ENCODE measurements around the gene MRGPRF.

The MRGPRF gene

DNA sequence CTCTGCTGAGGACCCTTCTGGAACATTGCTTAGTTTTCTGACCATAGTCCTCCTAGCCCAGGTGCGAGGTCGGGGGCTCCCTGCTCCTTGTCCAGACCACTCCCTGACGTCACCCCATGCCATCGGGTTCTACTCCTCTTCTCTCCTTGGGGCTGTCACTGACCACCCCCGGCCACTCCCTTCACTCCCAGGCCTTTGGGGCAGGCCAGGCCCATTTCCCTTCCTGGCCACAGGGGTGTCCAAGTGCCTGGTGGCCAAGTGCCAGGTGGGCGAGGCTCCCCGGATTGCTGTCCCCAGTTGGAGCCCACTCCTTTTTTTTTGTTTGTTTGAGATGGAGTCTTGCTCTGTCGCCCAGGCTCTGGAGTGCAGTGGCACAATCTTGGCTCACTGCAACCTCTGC is 51.8 kb downstream of the MRGPRF start:
- DNase-seq = no peak

DNA sequence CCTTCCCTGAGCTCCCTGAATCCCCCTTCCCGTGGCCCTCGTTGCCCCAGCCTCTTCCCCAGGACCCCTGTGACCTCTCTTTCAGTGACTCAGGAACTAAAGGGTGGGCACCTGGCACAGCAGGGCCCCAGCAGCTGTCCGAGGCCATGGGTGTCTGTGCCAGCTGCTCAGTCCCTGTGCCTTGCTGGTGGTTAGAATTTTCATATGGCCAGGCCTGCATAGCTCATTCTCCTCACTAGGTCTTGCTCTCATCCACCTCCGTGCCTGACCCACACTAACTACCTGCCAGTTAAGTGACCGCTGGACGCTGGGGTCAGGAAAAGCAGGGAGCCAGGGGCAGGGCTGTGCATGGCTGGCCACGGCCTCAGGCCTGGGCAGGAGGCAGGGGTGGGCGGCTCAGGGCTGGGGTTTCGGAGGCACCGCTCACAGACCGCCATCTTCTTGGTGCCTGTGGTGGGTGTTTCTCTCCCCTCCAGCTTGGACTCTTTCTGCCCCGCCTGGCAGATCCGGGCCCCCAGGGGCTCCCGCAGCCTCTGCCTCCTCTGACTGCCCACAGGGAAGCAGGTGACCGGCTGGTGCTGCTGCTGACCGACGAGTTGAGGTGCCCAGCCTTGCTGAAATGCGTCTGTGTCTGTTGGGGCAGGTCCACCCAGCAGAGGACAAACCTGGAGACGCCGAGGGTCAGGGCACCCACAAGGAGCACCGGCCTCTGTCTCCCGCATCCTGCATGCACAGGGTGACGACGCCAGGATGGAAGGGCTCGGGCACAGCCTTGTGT is 52.6 kb downstream of the MRGPRF start:
- no peak for DNase-seq

DNA sequence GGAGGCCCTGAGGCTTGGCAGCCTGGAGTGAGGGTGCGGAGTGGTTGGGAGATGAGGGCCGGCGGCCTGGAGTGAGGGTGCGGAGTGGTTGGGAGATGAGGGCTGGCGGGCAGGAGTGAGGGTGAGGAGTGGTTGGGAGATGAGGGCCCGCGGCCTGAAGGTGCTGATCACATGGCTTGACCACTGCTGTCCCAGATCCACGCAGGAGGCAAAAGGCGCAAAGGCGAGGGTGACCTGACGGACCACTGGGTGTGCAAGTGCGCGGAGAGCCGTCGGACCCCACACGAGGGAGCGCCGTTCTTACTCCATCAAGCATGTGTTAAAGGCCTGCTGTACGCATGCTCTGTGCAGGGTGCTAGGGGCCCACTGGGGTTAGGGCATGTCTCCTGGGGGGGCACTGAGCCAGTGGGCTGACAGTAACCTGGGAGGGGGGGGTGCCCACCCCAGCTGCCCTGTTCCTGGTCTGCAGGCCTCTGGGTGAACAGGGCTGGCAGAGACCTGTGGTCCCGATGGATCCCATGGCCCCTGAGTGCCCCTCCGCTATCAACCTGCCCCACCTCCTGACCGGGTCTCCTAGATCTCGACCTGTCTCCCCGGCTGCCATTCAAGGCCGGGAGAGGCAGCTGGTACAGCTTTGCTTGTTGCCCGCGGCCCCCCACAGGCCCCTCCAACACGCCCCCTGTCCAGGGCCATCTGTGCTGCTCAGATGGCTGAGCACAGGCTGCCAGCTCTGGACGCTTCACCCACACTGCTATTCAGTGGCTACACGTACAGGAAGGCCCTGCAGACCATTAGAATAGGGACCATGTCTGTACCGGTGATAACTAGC is 53.4 kb downstream of the MRGPRF start:
- no peak for DNase-seq

DNA sequence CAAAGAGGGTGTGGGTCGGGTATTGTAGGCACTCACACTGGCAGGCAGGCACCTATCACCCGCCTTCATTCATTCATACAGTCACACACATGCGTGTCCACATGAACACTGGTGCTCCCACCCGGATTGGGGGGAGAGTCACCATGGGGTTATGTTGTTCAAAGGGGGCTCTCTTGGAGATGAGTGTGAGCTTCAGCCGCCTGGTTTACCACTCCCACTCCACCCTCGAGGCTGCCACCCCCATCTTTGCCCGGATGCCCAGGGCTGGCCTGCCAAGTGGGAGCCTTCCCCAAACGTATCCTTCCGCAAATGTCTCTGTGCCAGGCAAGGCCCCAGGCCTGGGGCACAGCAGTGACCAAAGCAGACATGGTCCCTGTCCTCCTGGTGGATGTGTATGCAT is 54.8 kb downstream of the MRGPRF start:
- DNase-seq = no peak

DNA sequence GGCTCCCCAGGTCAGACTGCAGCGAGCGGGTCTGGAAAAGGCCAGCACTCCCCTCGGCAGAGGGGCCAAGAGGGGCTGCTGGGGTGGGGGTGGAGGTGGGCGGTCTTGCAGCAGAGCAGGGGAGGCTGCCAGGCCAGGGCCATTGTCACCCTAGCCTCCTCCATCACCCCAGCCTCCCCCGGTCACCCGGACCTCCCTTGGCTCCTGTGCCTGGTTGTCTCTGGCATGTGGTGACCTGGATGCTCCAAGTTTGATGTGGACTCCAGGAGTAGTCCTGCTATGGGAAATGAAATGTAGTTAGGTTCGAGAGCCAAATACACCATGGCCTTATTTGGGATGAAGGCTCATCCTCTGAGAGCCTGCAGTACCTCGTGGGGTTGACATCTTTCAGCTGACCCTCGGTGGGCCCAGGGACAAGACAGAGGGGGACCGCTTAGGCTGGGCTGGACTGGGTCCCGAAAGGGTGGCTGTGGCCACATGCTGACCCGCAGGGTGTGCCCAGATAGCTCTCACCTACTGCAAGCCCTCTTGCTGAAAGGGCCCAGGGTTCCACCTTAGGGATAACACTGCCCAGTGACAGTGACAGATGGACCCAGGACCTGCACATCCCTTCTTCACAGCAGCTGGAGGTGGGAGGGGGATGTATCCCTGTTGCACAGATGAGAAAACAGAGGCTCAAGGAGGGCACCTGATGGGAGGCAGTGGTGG is 56.3 kb downstream of the MRGPRF start:
- no peak for DNase-seq

DNA sequence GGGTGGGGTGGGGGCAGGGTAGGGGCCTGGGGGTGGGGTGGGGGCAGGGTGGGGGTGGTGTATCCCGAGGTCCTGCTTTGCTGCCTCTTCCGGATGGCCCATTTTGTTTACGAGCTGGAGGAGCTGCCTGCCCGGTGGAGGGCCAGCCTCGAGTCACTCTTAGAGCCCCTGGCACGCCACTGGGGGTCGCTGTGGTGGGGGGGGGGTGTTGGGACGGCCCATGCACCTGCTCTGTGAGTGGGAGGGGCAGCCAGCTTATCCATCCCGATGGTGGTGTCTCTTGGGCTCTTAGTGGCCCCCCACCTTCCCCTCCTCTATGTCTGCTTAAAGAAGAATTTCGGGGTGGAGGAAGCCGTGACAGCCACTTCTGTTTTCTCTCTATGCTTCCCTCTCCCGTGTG is 56.9 kb downstream of the MRGPRF start:
- peak; percentile 16 for DNase-seq

DNA sequence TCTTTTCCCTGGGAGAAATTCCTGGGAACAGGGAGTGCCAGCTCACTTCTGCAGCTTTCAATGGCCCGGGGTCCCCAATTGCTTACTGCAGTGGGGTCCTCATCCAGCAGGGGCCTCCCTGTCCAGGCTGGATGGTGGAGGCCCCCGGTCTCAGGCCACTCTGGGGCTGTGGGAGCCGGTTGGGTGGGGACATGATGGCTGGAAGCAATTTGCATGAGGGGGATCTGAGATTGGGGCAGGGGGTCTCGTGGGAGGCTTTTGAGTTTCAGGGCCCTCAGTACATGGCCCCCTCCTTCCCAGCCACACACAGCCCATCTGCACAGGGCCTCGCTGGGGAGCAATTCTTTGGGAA is 57.5 kb downstream of the MRGPRF start:
- no peak for DNase-seq

DNA sequence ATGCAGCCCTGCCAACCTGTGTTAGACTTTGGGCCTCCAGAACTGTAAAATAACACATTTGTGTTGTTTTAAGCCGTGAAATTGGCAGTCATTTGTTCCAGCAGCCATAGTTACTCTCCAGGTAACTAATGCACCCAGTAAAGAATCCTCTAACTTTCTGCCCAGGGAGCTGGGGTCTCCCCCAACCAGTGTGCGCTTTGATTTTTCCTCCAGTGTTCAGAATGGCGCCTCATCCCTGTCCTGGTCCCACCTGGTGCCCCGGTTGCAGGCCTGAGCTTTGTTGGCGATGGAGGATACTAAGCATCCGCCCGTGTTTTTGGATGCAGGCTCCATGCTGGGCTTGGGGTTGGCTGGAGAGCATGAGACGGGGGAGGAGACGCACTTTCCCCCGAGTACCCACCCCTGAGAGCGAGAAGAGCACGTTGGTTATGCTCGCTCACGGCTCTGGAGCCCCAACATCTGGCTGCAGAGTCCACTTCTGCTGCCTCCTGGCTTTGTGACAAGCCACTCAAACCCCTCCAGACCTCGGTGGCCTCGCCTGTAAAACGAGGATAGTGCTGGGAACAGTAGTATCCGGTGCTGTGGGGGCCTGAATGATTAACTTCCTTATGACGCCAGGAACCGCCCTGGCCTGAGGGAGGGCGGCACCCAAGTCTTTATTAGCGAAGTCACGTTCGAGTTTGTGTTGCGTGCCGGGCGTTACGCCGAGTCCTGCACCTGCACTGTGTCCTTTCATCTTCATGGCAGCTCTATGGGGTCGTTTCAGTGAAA is 58.0 kb downstream of the MRGPRF start:
- DNase-seq = no peak

All from activated gamma-delta T cell treated with Interleukin-2 at 50 U/mL for 16 hours (primary cell).